ENCODE results near the gene SLX9.

The SLX9 gene

DNA sequence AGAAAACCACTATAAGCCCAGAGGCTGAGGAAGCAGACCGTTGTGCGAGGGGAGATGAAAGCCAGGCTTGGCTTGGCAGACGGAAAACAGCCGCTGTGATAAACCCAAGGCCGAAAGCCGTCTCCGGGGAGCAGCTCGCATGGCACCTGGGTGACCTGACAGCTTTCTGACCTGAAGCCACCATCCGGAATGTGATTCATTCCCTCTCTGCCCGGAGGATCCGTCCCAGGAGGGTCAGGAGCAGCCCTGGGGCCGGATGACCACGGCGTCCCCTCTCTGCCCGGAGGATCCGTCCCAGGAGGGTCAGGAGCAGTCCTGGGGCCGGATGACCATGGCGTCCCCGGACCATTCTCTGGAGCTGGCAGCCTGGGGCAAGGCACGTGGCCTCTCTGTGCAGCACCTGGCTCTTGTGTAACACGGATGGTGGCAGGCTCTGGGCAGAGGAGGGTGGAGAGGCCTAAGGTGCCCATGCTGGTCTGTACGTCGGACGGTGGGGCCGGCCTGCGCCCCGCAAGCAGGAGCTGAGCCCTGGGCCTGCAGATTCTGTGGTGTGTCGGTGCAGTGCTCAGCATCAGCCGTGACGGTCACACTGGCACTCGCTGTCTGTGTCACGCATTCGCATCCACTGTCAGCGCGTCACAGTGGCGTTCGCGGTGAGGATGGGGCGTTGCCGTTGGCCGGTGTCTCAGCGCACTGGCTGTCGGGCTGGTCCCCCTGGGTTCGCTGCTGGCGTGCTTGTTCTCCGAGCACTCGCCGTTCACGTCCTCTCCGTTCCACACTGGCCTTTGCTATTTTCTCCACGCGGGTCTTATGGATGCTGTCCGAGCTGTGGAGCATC lies 50.3 kb downstream of the SLX9 start:
- no peak for DNase-seq (ENCODE audit: low read depth, low spot score)

DNA sequence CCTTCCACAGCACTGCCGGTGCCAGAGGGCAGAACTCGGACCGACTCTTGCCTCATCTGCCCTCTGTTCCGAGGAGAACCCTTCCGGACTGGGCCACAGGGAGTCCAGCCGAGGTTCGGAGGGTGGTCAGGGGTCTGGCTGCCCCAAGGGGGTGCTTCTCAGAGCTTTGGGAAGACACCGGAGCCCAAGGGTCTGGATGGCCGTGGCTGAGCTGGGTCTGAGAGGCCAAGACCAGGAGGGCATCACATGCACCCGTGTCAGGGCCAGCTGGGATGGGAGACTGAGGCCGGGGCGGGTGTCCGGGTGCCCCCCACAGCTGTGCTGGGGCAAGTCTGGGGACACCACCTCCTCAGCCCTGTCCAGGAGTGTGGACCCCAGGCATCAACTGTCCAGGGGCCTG lies 51.1 kb downstream of the SLX9 start:
- DNase-seq (ENCODE audit: low read depth, low spot score): no peak

DNA sequence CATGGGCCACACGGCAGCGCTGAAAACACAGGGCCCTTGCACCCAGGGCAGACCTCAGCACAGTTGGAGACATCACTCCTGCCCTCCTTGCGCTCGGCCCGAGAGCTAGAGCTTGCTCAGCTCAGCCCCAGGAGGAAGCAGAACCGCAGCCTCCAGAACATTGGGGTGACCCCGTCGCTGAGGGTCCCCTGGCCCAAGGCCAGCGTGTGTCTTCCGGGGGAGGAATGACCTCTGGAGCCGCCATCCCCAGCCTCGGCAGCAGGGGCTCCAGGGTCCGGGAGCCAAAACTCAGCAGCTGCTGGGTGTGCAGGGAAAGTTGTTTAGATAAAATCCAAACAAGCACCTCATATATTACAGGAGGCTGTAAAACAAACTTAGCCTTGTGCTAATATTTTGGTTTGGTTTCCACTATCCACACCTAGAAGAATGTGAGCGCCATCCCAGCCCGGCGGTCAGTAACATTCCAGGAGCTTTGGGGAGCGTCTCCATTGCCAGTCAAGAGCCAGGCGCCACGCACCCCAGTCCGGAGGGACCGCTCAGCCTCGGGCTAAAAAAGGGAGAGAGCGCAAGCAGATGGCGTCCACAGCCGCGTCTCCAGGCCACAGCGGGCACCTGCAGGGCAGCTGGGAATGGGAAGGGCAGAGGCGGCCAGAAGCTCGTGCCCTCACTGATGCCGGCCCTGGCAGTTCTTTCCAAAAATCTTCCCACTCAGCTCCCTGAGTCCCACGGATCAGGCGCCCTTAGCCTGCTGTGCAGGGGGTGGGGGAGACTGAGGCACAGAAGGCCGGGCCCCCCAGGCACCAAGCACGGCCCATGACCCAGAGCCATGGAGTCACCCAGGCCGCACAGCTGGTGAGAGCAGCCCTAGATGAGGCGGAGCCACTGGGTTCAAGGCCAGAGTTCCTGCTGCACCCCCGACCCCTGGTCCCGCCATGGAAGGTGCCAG lies 52.0 kb downstream of the SLX9 start:
- no peak for DNase-seq (ENCODE audit: low read depth, low spot score)

DNA sequence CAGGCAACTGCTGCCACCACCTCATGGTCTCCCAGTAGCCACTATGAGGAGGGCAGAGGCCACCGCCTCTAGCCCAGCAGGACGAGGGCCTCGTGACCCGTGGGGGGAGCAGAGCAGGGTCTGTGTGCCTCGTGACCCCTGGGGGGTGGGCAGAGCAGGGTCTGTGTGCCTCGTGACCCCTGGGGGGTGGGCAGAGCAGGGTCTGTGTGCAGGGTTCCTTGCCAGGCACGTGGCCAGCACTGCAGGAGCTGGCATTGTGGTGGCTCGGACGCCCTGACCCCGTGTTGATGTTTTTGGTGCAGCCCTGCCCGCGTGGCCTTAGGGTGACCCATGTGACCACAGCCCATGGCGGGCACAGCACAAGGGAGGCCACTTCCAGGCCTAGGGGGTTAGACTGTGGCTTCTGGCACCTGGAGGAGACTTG lies 52.8 kb downstream of the SLX9 start:
- no peak for DNase-seq (ENCODE audit: low read depth, low spot score)

DNA sequence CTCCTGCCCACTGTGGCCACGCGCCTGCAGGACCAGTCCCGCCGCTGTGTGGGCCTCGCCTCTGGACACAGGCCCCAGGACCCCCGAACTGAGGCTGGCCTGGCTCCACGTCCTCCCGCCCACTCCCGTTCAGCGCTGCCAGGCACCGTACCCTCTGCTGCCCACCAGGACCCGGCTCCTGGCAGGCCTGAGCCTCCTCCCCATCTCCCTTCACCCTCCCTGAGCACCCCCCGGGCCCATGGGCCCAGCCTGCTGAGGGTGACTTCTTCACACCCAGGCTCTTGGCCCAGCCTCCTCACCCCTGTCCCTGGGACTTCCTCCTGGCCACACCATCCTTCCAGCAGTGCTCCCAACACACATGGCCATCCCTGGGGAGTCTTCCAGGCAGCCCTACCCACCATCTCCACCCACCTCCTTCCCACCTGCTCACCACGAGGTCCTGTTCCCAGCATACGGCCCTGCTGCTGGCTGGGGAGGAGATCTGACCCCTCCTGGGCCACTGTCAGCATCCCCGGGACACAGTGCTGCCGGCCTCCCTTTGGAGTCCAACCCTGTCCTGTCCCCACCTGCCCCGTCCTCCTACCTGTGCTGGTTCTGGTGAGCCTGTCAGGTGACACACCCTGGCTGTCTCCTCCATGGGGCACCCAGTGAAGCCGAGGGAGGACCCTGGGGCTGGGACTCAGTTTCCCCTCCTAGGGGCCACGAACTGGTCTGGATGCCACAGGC lies 53.7 kb downstream of the SLX9 start:
- DNase-seq (ENCODE audit: low read depth, low spot score): no peak

DNA sequence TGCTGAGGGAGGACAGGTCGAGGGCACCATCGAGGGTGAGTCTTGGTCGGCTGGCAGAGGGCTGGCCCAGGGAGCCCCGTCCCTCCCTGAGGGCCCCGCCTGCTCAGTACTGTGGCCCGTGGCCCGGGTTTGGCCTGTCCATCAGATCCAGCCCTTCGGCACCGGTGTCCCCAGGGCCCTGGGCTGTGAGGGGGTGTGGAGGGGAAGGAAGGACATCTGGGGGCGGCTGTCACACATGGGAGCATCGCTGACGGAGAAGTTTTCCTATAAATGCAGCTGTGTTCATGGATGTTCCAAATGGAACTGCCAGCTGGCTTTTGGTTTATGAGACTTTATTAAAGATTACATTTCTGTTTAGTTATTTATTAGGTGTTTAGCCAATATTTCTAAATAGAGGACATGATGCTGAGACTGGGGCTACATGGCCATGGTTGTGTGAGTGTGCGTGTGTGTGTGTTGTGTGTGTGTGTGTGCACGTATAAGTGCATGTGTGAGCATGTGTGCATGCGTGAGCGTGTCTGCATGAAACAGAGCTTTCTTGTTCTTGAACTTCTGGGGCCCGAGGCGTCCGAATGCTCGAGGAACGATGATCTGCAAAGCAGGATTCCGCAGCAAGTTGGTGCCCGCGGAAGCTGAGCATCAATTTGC lies 54.3 kb downstream of the SLX9 start:
- no peak for DNase-seq (ENCODE audit: low read depth, low spot score)

DNA sequence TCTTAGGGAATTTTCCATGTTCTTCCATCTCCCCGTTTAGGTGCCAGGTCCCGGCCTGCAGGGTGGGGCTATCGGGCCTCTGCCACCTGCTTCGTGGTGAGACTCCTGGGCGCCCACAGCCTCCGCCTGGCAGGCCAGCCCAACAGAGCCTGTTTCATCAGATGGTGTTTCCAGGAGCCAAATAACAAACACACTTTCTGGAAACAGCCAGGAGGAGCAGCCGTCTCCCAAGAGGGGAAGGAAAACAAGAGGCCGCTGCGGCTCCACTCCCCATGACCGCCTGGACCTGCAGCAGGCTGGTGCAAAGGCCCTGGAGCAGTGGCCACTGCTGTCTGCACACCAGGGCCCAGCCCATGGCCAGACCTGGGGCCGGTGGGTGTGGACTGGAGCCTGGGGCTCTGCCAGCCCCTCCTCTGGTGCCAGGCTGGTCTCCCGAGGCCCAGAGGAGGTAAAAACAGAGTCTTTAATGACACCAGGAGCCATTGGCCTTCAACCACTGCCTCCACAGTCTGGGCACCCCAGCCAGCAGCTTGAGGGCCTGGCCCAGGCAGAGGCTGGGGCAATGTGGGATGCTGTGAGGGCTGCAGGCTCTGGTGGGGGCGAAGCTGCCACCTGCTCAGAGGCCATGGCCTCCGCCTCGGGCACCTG lies 55.0 kb downstream of the SLX9 start:
- DNase-seq (ENCODE audit: low read depth, low spot score): no peak

DNA sequence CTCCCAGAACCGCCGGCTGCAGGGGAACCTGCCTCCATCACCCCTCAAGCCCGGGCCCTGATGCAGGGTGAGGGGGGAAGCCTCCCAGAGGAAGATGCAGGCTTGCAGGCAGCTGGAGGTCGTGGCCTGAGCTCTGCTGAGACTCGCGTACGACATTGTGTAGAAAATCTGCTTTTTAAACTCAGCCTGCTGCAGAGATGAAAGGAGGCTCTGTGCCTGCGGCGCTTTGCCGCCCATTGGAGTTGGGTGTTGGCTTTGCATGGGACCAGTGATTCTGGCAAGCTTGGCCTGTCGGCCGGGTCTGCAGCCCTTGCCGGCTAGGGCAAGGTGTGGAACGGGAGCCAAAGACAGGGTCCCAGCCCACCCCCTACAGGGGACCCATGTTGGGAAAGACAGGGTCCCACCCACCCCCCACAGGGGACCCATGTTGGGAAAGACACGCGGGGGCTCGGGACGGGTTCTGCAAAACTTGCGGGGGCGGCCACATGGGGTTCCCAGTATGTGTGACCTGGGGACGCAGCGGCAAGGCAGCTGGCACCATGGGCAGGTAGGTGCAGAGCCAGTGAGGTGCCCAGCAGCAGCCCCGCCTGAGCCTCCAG lies 55.6 kb downstream of the SLX9 start:
- DNase-seq (ENCODE audit: low read depth, low spot score): no peak

DNA sequence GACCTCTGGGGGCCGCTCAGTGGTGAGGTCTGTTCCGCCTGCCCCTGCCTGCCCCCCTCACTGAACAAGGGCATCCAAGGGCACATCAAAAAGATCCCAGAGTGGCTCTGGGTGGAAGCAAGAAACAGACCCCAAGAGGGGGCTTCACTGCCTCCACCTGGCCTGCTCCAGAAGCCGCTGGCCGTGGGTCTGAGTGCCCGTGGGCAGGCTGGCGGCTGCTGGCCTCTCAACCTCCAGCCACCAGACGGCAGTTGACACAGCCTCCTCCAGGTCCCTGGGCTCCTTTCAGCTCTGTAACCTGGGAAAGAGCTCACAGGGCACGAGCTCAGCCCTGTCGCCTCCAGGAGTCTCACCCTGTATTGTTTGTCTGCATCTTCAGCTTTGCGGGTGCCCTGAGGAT lies 56.3 kb downstream of the SLX9 start:
- DNase-seq (ENCODE audit: low read depth, low spot score): no peak

DNA sequence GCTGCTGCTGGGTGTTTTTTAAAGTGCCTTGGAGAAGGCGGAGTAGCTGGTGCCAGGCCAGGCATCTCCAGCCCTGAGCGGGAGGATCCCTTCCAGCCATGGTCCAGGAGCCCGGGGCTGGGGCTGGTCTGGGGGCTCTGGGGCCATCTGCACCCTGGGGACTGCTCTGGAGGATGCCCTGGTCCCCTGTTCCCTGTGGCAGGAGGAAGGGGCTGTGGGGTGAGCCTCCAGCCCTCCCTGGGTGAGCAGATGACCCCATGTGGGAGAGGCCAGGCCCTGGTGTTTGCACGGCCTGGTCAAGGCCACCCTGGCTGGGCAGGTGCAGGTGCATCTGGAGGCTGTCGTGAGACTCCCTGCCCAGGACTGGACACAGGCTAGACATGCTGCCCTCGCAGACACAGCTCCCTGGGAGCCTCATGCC lies 56.7 kb downstream of the SLX9 start:
- no peak for DNase-seq (ENCODE audit: low read depth, low spot score)

DNA sequence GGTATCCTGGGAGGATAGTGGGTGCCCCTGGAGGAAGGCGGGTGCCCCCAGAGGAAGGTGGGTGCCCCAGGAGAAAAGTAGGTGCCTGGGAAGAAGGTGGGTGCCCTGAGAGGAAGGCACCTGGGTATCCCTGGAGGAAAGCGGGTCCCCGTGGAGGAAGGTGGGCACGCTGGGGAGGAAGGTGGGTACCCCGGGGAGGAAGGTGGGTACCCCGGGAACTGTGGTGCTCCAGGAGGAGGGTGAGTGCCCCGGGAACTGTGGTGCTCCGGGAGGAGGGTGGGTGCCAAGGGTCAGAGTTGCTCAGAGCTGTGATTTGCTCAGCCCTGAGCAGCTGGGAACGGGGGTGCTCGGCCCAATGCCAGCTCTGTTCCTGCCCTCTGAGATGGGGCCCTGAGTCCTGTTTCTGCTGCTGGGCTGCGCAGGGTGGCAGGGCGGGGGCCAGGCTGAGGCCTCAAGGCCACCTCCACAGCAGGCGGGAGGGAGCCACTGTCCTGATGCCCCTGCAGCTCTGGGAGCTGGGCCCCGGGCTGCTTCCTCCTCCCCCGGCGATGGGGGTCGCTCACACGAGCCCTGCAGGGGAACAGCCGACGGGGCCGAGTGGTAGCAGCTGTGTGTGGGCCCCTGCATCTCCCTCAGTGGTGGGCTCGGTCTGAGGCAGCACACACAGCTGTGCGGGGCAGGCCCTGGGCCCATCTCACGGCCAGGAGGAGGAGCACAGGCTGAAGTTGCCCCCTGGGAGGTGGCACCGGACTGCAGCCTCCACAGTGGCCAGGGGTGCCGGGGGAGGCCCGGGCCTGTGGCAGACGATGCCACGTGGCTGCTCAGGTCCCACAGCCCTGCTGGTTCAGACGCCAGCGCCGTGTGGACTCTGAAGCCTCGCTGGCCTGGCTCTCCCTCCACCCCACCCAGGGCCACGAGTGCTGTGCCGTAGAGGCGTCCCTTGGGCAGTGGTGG lies 57.4 kb downstream of the SLX9 start:
- no peak for DNase-seq (ENCODE audit: low read depth, low spot score)

DNA sequence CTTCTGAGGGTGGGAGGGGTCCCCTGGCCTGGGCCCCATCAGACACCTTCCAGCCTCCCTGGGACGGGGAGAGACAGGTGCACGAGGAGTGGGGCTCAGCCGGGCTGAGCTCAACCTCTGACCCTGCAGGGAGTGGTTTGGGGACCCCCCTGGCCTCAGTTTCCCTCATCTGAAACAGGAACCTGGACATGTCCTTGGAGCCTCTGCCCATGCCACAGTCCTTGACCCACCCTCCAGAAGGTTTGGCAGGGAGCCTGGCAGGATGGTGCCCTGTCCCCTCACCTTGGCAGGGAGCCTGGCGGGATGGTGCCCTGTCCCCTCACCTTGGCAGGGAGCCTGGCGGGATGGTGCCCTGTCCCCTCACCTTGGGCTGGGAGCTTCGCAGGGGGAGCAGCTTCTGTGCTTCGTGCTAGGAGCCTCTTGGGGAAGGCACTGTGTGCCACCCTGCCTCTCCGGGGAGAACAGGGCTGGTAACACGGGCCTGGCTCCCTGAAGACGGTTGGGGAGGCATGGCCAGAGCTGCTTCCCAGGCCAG lies 58.3 kb downstream of the SLX9 start:
- no peak for DNase-seq (ENCODE audit: low read depth, low spot score)

DNA sequence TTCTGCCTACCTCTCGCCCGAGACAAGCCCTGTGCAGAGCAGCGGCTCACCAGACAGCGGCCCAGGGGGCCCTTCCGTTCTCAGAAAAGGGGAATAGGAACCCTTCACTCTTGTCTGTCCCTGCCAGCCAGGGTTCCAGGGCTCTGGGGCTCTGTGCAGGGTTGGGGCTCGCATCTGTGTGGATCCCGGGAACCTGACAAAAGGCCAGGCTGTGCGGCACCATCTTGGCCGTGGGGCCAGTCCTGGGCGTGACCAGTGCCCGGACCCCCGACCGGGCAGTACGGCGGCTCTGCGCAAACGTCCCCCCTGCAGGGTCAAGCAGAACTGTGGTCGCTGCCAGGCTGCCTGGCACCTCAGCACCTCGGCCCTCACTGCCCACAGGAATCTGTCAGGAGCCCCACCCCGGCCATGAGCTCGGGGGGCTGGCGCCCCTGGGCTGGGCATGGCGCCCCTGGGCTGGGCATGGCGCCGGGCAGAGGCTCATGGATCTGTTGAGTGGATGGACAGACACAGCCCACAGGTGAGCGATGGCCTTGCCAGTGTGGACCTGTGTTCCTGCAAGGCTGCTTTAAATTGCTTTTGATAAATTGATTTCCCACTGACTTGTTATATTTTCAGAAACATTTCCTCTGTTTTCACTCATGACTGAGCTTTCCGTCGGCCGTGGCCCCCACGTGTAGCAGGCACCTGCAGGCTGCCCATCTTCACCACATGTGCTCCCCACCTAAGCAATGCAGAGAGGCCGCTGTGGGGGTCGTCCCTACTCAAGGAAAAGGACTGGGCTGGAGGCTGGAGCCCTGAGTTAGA lies 59.0 kb downstream of the SLX9 start:
- no peak for DNase-seq (ENCODE audit: low read depth, low spot score)

DNA sequence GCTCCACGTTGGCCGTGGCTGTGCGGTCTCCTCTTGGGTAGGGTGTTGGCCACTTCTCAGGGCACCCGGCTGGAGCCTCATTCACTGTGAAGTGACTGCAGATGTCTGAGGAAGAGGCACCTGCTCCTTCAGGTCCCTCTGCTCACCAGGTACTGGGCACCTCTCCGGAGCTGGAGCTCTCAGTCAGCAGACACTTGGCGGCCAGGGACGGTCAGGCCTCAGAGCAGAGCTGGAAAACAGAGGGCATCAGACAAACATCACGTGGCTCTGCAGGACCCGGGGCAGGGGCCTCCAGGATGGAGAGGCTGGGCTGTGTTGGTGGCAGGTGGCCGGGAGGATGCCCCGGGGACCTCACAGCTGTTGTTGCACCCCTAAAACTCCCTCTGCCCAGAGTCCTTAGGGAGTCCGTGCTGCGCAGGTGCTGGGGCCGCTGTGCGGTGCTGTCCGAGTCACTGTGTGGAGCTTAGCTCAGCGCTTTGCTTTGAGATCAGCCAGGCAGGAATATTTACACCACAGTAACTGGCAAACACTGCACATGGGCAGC lies 59.7 kb downstream of the SLX9 start:
- no peak for DNase-seq (ENCODE audit: low read depth, low spot score)

DNA sequence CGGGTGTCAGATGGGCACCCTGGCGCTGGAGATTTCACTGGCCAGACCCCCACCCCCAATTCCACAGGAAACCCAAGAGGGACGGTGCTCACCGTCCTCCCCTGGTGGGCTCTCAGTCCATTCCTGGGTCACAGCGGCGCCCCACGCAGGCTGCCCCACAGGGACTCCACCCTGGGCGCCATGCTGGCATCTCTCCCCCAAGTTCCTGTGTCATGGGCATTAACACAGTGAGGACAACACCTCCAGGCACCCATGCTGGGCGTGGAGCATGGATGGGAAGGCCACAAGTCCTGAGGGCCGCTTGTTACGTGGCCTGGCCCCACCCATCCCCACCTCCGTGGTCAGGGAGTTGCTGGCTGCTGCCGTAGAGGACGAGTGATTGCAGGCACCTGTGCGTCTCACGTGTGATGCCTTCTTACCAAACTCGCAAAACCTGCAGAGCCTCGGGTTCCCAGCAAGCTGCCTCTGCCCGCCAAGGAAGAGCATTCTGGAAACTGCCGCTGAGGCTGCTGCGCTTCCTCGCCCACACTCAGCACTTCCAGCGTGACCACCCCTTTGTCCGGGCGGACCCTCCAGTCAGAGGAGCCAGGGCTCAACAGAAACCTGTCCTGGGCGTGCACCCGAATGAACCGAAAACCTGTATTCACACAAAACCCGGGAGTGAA lies 60.3 kb downstream of the SLX9 start:
- no peak for DNase-seq (ENCODE audit: low read depth, low spot score)

DNA sequence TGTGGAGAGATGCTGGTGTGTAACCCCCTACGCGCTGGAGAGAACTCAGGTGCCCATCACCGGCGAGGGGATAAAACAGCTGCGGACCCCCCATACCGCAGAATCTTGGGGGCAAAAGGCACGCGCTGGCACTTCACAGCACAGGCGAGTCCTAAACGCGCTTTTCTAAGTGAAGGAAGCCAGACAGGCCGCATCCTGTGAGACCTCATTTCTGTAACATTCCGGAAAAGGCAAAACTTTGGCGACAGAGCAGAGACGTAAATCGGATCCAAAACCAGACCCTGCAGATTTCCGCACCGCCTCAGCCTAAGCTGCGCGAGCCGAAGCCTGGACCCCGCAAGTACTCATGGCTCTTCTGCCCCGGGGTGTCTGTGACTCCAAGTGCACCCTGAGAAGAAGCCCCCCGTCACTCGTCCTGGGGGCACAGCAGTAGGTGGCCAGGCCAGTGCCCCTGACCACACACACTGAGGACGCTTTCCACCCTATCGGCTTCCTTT lies 60.9 kb downstream of the SLX9 start:
- DNase-seq (ENCODE audit: low read depth, low spot score): no peak
